HFFc6 (cell line): ENCODE measurements around the gene SRBD1. TPM values are rescaled to one million over a fixed set of nuclear protein-coding genes. Genes with fewer than 3 reads are reported as not detected.

Experiments
- DNase-seq: peaks from one replicate; pipeline ENCODE4 v3.0.0-alpha.2; 2018
- H3K27ac Mint-ChIP-seq: 2 replicates; pipeline ENCODE4 v1.8.0; 2020; ENCODE audit warnings: mild to moderate bottlenecking, mixed read lengths
- H3K27me3 Mint-ChIP-seq: 2 replicates; pipeline ENCODE4 v1.8.0; 2021; ENCODE audit warnings: mild to moderate bottlenecking, moderate library complexity, mixed read lengths; ENCODE audit not compliant: insufficient read depth
- H3K36me3 Mint-ChIP-seq: 2 replicates; pipeline ENCODE4 v1.8.0; 2021; ENCODE audit warnings: low read depth, mixed read lengths
- H3K4me1 Mint-ChIP-seq: 2 replicates; pipeline ENCODE4 v1.8.0; 2020; ENCODE audit warnings: low read depth, mixed read lengths
- H3K4me3 Mint-ChIP-seq: 2 replicates; pipeline ENCODE4 v1.8.0; 2020; ENCODE audit warnings: mild to moderate bottlenecking, moderate library complexity, mixed read lengths
- H3K9me3 Mint-ChIP-seq: 2 replicates; pipeline ENCODE4 v1.8.0; 2020; ENCODE audit warnings: mild to moderate bottlenecking, mixed read lengths
- CTCF ChIP-seq: fragments of 200-600 bp; sonication (generic); IDR thresholded peaks from 2 replicates; pipeline ENCODE4 v1.5.0; 2021; ENCODE audit warnings: antibody characterized with exemption, mild to moderate bottlenecking
- total RNA-seq, 6 experiments: library from RNA; stranded (reverse); fragmentation: NEBNext Ultra II Directional; extraction: Animal tissue kit (Norgen Biotek cat#: 25700); gene quantifications; 2 replicates in 1 of 6; 3 replicates in 5 of 6; pipeline ENCODE4 v1.2.3, GENCODE V29; 2021

The SRBD1 gene
- total RNA-seq, 6 experiments from 2014 or later = 9.5 to 13.6 (median 12.4) TPM

GRCh38 chr2:45572979-45573378 lies 38.1 kb downstream of the SRBD1 start:
- TF ChIP-seq CTCF = no peak
- peaks cover 42% of the 10 kb centered on the region for H3K4me1 Mint-ChIP-seq
- no peaks in the 10 kb centered on the region for H3K9me3 Mint-ChIP-seq
- no peak overlapping the region for H3K4me3 Mint-ChIP-seq
- H3K27ac Mint-ChIP-seq = no peak overlapping the region
- peaks cover 16% of the 10 kb centered on the region; the same call in 1 of the 2 replicates for H3K36me3 Mint-ChIP-seq
- H3K27me3 Mint-ChIP-seq = no peaks in the 10 kb centered on the region
- no peak for DNase-seq

- Mint-ChIP-seq H3K36me3 (peaks cover 16% of the 10 kb centered on the region; the same call in 1 of the 2 replicates), H3K27ac (no peak overlapping the region), H3K4me3 (no peak overlapping the region), H3K9me3 (no peaks in the 10 kb centered on the region), H3K27me3 (no peaks in the 10 kb centered on the region), H3K4me1 (peaks cover 35% of the 10 kb centered on the region)
- DNase-seq = no peak
- TF ChIP-seq CTCF = no peak
Observed at GRCh38 chr2:45571940-45572339, 39.1 kb downstream of the SRBD1 start.

- Mint-ChIP-seq H3K4me1 (peaks cover 35% of the 10 kb centered on the region), H3K27me3 (no peaks in the 10 kb centered on the region), H3K27ac (peak overlapping the region; percentile 19; the same call in 1 of the 2 replicates), H3K4me3 (no peak overlapping the region; the same call in 1 of the 2 replicates), H3K9me3 (no peaks in the 10 kb centered on the region), H3K36me3 (peaks cover 19% of the 10 kb centered on the region)
- DNase-seq = no peak
- no peak for TF ChIP-seq CTCF
Observed at GRCh38 chr2:45570671-45571334, 40.3 kb downstream of the SRBD1 start.

GRCh38 chr2:45568935-45569334 lies 42.1 kb downstream of the SRBD1 start:
- H3K4me1 Mint-ChIP-seq = peaks cover 35% of the 10 kb centered on the region
- no peak overlapping the region for H3K27ac Mint-ChIP-seq

GRCh38 chr2:45567974-45568789 lies 42.9 kb downstream of the SRBD1 start:
- TF ChIP-seq CTCF = no peak
- H3K27ac Mint-ChIP-seq = no peak overlapping the region
- no peak overlapping the region for H3K4me3 Mint-ChIP-seq
- no peak for DNase-seq
- peaks cover 21% of the 10 kb centered on the region for H3K36me3 Mint-ChIP-seq
- H3K4me1 Mint-ChIP-seq = peaks cover 35% of the 10 kb centered on the region
- no peaks in the 10 kb centered on the region for H3K27me3 Mint-ChIP-seq
- H3K9me3 Mint-ChIP-seq = no peaks in the 10 kb centered on the region

More at GRCh38 chr2:45568935-45569334, 42.1 kb downstream of the SRBD1 start:
- H3K9me3 Mint-ChIP-seq = no peaks in the 10 kb centered on the region
- no peaks in the 10 kb centered on the region for H3K27me3 Mint-ChIP-seq
- peaks cover 21% of the 10 kb centered on the region for H3K36me3 Mint-ChIP-seq
- no peak overlapping the region for H3K4me3 Mint-ChIP-seq
- TF ChIP-seq CTCF = no peak
- DNase-seq = no peak
